Glomerular visceral epithelial cell (primary cell): ENCODE results near the gene NEK3.
"Not testable (repeated sequence)": the region's sequence is repeated elsewhere in the genome, so short reads cannot be mapped to it uniquely, and the experiment has no call there.

Experiments used
- DNase-seq: peaks from one replicate; pipeline ENCODE4 v3.0.0-alpha.2; 2016; ENCODE audit errors: extremely low spot score

Gene NEK3

GRCh38 chr13:52125547-52125946 is 33.9 kb downstream of the NEK3 start:
- no peak for DNase-seq

DNA sequence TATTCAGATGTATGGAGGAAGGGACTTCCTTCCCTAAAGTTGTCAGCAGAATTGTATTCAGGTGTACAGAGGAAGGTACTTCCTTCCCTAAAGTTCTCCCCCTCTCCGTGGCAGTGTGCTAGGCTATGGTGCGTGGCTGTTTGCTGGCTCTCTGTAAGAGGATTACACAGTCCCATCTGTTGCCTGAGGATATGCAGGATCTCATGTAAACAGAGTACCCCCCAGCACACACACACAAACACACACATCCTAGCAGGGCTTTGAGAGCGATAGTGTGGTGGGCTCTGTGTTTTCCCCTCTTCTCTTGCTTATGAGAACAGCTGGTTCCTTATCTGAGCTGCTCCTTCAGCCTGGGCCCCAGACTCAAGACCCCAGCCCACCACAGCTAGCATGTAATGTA is 40.8 kb downstream of the NEK3 start:
- DNase-seq = no peak

DNA sequence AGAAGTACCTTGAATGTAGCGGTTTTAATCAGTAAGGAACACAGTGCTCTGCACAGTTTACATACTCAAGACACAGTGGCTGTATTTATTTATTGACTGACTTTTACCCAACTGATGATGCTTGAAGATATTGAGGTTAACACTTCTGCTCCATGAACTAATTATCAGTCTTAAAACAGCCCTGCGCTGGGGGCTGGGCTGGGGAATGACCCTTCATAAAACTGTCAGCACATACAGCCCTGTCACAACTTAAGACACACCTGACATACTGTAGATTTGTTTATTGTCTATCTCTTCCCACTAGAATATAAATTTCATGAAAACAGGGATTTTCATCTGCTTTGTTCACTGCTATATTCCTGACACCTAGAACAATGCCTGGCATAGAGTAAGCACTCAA is 41.3 kb downstream of the NEK3 start:
- DNase-seq = no peak

- no peak for DNase-seq
These were observed 46.8 kb downstream of the NEK3 start for GRCh38 chr13:52112591-52112990.

DNA sequence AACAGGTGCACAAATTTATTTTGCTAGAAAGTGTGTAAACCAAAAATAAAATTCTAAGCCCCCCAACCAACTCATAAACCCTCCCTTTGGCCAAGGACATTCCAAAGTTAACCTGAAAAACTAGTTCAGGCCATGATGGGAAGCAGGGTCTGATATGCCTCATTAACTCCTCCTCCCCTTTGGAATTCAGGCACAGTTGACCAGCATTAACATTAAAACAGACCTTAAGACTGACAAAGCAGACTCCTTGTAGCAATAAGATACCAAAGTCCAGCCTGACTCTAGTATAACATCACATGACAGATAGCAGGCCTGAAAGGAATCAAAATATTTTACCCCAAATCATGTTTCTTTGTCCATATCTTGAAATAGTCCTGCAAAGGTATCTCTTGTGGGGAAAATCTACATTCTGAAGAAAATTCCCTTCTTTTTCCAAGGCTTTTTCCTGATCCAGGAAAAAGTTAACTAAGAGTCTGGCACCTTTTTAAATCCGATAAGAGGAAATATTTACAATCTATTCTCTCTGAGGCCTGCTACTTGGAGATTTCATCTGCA is 50.2 kb downstream of the NEK3 start:
- DNase-seq = no peak

DNA sequence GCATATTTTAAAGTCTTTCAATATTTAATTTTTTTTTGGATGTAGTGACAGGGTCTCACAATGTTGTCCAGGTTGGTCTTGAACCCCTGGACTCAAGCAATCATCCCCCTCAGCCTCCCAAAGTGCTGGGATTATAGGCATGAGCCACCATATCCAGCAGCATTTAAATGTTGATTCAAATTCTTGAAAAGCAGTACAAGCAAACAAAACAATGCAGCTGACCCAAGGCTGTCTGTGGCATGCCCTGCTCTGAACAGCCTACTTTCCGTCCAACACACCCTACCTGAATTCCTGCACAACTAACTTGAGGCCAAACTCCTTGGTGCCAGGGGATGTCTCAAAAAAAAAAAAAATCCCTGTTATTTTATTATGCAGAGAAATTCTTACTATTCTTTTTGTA is 53.6 kb downstream of the NEK3 start:
- no peak for DNase-seq

- no peak for DNase-seq
These were observed 54.8 kb downstream of the NEK3 start for GRCh38 chr13:52104624-52105023.

DNA sequence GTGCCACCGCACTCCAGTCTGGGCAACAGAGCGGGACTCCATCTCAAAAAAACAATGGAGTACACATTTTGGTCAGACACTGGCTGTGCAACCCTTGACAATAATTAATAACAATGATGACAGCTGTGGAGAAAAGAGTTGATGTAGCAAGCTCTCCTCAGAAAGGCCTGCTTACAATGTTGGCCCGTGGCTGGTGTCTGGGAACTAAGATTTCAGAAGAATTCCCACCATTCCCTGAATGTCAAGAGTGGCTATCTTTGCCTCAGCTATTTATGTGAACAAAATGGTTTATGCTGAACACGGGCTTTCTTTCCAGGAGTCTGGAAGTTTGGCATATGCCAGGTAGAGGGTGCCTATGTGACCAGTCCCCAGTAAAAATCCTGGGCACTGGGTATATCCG is 56.0 kb downstream of the NEK3 start:
- DNase-seq = no peak

DNA sequence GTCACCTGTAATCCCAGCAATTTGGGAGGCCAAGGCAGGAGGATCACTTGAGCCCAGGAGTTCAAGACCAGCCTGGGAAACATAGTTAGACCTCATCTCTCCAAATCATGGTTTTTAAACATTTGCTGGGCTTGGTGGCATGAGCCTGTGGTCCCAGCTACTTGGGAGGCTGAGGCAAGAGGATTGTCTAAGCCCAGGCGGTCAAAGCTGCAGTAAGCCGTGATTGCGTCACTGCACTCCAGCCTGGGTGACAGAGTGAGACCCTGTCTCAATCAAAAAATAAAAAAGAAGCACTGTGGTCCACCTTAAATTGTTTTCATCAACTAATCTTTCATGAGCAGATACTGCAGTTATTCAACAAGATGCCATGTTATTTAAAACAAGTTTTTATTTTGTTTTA is 57.0 kb downstream of the NEK3 start:
- DNase-seq = not testable (repeated sequence)

GRCh38 chr13:52097197-52097596 is 62.2 kb downstream of the NEK3 start:
- no peak for DNase-seq

GRCh38 chr13:52096748-52097147 is 62.6 kb downstream of the NEK3 start:
- DNase-seq = no peak

GRCh38 chr13:52096062-52096461 is 63.3 kb downstream of the NEK3 start:
- no peak for DNase-seq

DNA sequence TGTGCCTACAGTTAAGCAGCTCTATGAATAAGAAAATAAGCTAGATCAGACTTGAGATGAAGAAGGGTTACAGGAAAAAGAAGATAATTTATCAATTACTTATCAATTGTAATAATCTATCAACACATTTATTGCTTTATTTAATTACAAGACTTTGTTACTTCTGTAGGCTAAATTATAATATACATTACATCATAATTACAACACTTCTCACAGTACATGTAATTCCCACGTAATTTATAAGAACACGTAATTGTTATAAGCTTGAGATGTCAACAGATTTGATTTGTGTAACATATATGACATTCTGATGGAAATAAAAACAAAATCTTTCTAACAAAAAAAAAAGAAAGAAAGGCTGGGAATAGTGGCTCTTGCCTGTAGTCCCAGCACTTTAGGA is 67.3 kb downstream of the NEK3 start:
- DNase-seq = no peak

- no peak for DNase-seq
These were observed 67.9 kb downstream of the NEK3 start for GRCh38 chr13:52091473-52091872.

- DNase-seq = no peak
These were observed 74.0 kb downstream of the NEK3 start for GRCh38 chr13:52085421-52085820.

DNA sequence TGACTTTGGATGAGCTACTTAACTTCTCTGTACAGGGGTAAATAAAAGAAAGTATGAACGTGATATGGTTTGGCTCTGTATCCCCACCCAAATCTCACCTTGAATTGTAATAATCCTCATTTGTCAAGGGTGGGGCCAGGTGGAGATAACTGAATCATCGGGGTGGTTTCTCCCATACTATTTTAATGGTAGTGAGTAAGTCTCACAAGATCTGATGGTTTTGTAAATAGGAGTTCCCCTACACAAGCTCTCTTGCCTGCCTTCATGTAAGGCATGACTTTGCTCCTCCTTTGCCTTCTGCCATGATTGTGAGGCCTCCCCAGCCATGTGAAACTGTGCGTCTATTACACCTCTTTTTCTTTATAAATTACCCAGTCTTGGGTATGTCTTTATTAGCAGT is 74.4 kb downstream of the NEK3 start:
- DNase-seq = not testable (repeated sequence)
